ENCODE results near the gene CLRN3.

DNA sequence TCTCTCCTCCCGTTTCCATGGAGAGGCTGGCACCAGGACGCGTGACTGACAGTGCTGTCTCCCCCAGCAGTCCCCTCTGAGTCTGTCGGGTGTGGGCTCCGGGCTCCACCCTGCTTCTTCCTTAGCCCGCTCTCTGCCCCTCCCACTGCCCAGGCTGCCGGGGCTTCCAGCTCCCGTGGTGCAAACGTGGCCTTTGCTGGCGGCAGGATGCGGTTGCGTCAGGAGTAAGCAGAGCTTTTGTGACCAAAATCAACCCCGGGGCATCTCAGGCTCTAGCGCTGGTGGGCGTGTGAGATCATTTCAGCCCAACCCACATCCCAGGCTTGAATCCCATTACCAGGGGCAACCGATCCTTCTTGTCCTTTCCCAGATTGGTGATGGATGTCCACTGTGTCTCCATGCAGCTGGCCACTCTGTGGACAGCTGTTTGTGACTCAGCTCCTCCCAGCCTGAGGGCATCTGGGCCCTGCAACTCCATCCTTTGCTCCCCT lies 42.4 kb upstream of the CLRN3 start:
- TF ChIP-seq, protein P1, sequence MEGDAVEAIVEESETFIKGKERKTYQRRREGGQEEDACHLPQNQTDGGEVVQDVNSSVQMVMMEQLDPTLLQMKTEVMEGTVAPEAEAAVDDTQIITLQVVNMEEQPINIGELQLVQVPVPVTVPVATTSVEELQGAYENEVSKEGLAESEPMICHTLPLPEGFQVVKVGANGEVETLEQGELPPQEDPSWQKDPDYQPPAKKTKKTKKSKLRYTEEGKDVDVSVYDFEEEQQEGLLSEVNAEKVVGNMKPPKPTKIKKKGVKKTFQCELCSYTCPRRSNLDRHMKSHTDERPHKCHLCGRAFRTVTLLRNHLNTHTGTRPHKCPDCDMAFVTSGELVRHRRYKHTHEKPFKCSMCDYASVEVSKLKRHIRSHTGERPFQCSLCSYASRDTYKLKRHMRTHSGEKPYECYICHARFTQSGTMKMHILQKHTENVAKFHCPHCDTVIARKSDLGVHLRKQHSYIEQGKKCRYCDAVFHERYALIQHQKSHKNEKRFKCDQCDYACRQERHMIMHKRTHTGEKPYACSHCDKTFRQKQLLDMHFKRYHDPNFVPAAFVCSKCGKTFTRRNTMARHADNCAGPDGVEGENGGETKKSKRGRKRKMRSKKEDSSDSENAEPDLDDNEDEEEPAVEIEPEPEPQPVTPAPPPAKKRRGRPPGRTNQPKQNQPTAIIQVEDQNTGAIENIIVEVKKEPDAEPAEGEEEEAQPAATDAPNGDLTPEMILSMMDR (conservative IDR thresholded peaks at IDR 0.05 in 1 of 2, IDR thresholded peaks at IDR 0.05 in 1 of 2; ENCODE audit: extremely low read depth in 1 of 2, insufficient read depth in 1 of 2, low read depth in 1 of 2, low read length in 2 of 2), result no peak
- no peak for TF ChIP-seq EZH2 (IDR thresholded peaks at IDR 0.05; ENCODE audit: borderline replicate concordance, low read length)

Data from mammary epithelial cell (primary cell).